SK-N-SH (cell line): ENCODE measurements around the gene LRRC10. TPM values are rescaled to one million over a fixed set of nuclear protein-coding genes. Genes with fewer than 3 reads are reported as not detected.

Experiments used
- CTCF ChIA-PET: fragments of 300-600, 350-600 bp; formaldehyde crosslinking; extraction: SDS; loops from one replicate; lab custom pipeline; 2021; lab: Yijun Ruan, JAX
- POLR2A ChIA-PET: fragments of 350-600 bp; sonication (Branson Sonifier 250); formaldehyde crosslinking; extraction: SDS; loops from one replicate; lab custom pipeline; 2020; ENCODE audit warnings: antibody characterized with exemption, inconsistent platforms; lab: Yijun Ruan, JAX
- DNase-seq: peaks from one replicate; pipeline ENCODE4 v3.0.0; 2012
- H2AFZ ChIP-seq: fragments of 200-600 bp; sonication (generic); 2 replicates; pipeline ENCODE4 v1.8.1; 2016; ENCODE audit warnings: antibody characterized with exemption, mild to moderate bottlenecking, low read depth
- H3F3A ChIP-seq: fragments of 200-600 bp; sonication (generic); replicated peaks from 2 replicates; pipeline ENCODE3; 2016; ENCODE audit warnings: antibody characterized with exemption, mild to moderate bottlenecking; ENCODE audit not compliant: insufficient read depth
- H3K27ac ChIP-seq, 2 experiments: fragments of 200-500 bp in 1 of 2; fragments of 200-600 bp in 1 of 2; sonication (Bioruptor generic) in 1 of 2; sonication (generic), shearing (Covaris generic) in 1 of 2; 2 replicates each; pipeline versions ENCODE4 v1.5.1 to v1.6.1; 2014 to 2016; ENCODE audit warnings: low read depth in 2 of 2, inconsistent platforms in 1 of 2, low read length in 1 of 2, mild to moderate bottlenecking in 1 of 2, mixed read lengths in 1 of 2
- H3K27me3 ChIP-seq: fragments of 200-600 bp; sonication (generic), shearing (Covaris generic); 2 replicates; pipeline ENCODE4 v1.6.1; 2016; ENCODE audit warnings: mixed run types; ENCODE audit not compliant: insufficient read depth
- H3K36me3 ChIP-seq, 2 experiments: fragments of 200-500 bp in 1 of 2; fragments of 200-600 bp in 1 of 2; sonication (Bioruptor generic) in 1 of 2; sonication (generic) in 1 of 2; replicated peaks in 1 of 2; 2 replicates each; pipeline versions ENCODE3 to v1.5.1; 2014 to 2016; ENCODE audit warnings: low read length in 1 of 2, mild to moderate bottlenecking in 1 of 2; ENCODE audit not compliant: insufficient read depth in 2 of 2, control insufficient read depth in 1 of 2
- H3K4me1 ChIP-seq, 2 experiments: fragments of 200-500 bp in 1 of 2; fragments of 200-600 bp in 1 of 2; sonication (Bioruptor generic) in 1 of 2; sonication (generic), shearing (Covaris generic) in 1 of 2; 2 replicates each; pipeline versions ENCODE4 v1.5.1 to v1.6.1; 2014 to 2016; ENCODE audit warnings: low read depth in 1 of 2, low read length in 1 of 2, mixed run types in 1 of 2; ENCODE audit not compliant: insufficient read depth in 2 of 2, control insufficient read depth in 1 of 2
- H3K4me2 ChIP-seq: fragments of 200-600 bp; sonication (generic), shearing (Covaris generic); 2 replicates; pipeline ENCODE4 v1.6.1; 2017; ENCODE audit warnings: mixed run types
- H3K4me3 ChIP-seq, 2 experiments: fragments of 200-500 bp in 1 of 2; fragments of 200-600 bp in 1 of 2; sonication (Bioruptor generic) in 1 of 2; sonication (generic), shearing (Covaris generic) in 1 of 2; 2 replicates each; pipeline versions ENCODE4 v1.5.1 to v1.8.1; 2014 to 2016; ENCODE audit warnings: low read depth in 2 of 2, inconsistent platforms in 1 of 2, low read length in 1 of 2, mild to moderate bottlenecking in 1 of 2, mixed read lengths in 1 of 2, moderate library complexity in 1 of 2
- H3K79me2 ChIP-seq: fragments of 200-600 bp; sonication (generic); 2 replicates; pipeline ENCODE4 v1.8.1; 2017; ENCODE audit warnings: mild to moderate bottlenecking; ENCODE audit not compliant: insufficient read depth
- H3K9ac ChIP-seq: fragments of 200-600 bp; sonication (generic); 2 replicates; pipeline ENCODE4 v1.6.1; 2017; ENCODE audit warnings: mixed run types
- H3K9me2 ChIP-seq: fragments of 200-600 bp; sonication (generic); 2 replicates; pipeline ENCODE4 v1.6.1; 2017; ENCODE audit warnings: mixed run types
- H3K9me3 ChIP-seq: fragments of 200-600 bp; sonication (generic); 2 replicates; pipeline ENCODE4 v1.6.1; 2017; ENCODE audit warnings: mixed run types, mild to moderate bottlenecking, moderate library complexity
- H4K20me1 ChIP-seq: fragments of 200-600 bp; sonication (generic); 2 replicates; pipeline ENCODE4 v1.6.1; 2017; ENCODE audit warnings: mild to moderate bottlenecking, mixed run types; ENCODE audit not compliant: insufficient read depth
- CHD2 ChIP-seq: fragments of 150-350 bp; IDR thresholded peaks from 2 replicates; pipeline ENCODE4 v1.6.1; 2018; ENCODE audit warnings: low read length; ENCODE audit not compliant: partially characterized antibody
- CTCF ChIP-seq: fragments of 200-600 bp; sonication (generic); IDR thresholded peaks from 2 replicates; pipeline ENCODE4 v1.6.1; 2017; ENCODE audit warnings: antibody characterized with exemption, mild to moderate bottlenecking, moderate library complexity
- ELF1 ChIP-seq: IDR thresholded peaks from 2 replicates; pipeline ENCODE4 v1.4.0; 2012
- EP300 ChIP-seq, 2 experiments: IDR thresholded peaks; 2 replicates each; pipeline versions ENCODE4 v1.4.0 to v1.6.1; 2012; ENCODE audit warnings: borderline replicate concordance in 1 of 2, low read depth in 1 of 2, low read length in 1 of 2
- FOSL2 ChIP-seq: IDR thresholded peaks from 2 replicates; pipeline ENCODE4 v1.4.0; 2012; ENCODE audit warnings: low read depth, mild to moderate bottlenecking, moderate library complexity, borderline replicate concordance
- FOXM1 ChIP-seq: IDR thresholded peaks from 2 replicates; pipeline ENCODE4 v1.4.0; 2012; ENCODE audit warnings: low read depth, mild to moderate bottlenecking
- JUND ChIP-seq: IDR thresholded peaks from 2 replicates; pipeline ENCODE4 v1.4.0; 2012
- MEF2A ChIP-seq: IDR thresholded peaks from 2 replicates; pipeline ENCODE4 v1.4.0; 2012; ENCODE audit warnings: low read depth, borderline replicate concordance
- NFIC ChIP-seq: IDR thresholded peaks from 2 replicates; pipeline ENCODE4 v1.4.0; 2012; ENCODE audit warnings: borderline replicate concordance
- RAD21 ChIP-seq: IDR thresholded peaks from 2 replicates; pipeline ENCODE4 v1.6.1; 2012; ENCODE audit warnings: mild to moderate bottlenecking, low read length
- RCOR1 ChIP-seq: fragments of 150-350 bp; IDR thresholded peaks from 2 replicates; pipeline ENCODE4 v1.6.1; 2017; ENCODE audit warnings: antibody characterized with exemption, low read length
- RXRA ChIP-seq: IDR thresholded peaks from 2 replicates; pipeline ENCODE4 v1.4.0; 2012; ENCODE audit warnings: low read depth, mild to moderate bottlenecking, borderline replicate concordance
- USF1 ChIP-seq: IDR thresholded peaks from 2 replicates; pipeline ENCODE4 v1.4.0; 2012; ENCODE audit warnings: low read depth, borderline replicate concordance
- USF2 ChIP-seq: fragments of 150-350 bp; IDR thresholded peaks from 2 replicates; pipeline ENCODE4 v1.6.1; 2017; ENCODE audit warnings: antibody characterized with exemption, low read length, low read depth, borderline replicate concordance
- WGBS: methylation state at CpG from one replicate; pipeline ENCODE4 v1.1.6; 2017; ENCODE audit warnings: low lambda C conversion rate; 5-methylcytosine and 5-hydroxymethylcytosine counted together
- polyA plus RNA-seq, 3 experiments: library from polyadenylated mRNA; depleted of rRNA; stranded (reverse); fragments of >200 nt; gene quantifications; 2 replicates each; pipeline ENCODE4 v1.2.3, GENCODE V29; 2012

Gene LRRC10
- polyA plus RNA-seq, 1 of the 3 experiments (the other 2 are of a cell fraction), result not detected

GRCh38 chr12:69569236-69569635, 41.5 kb downstream of the LRRC10 start (continued):
- TF ChIP-seq USF1, result no peak
- peak; percentile 18; the same call in 1 of the 2 replicates for TF ChIP-seq RXRA
- peak; percentile 65; the same call in 1 of the 2 replicates for TF ChIP-seq FOSL2
- no peak for TF ChIP-seq CTCF
- no peak for TF ChIP-seq CHD2
- TF ChIP-seq EP300 (IDR thresholded peaks at IDR 0.05; ENCODE audit: borderline replicate concordance in 1 of 2, low read depth in 1 of 2, low read length in 1 of 2), result peak in 1 of 2 experiments; percentile 46; a peak in 1 of 4 replicates

GRCh38 chr12:69566603-69567002, 44.1 kb downstream of the LRRC10 start:
- H3K4me1 ChIP-seq, result peaks cover 0 to 8% of the 10 kb centered on the region in 2 experiments; a peak in 2 of 4 replicates
- H3K79me2 ChIP-seq, result peaks cover 46% of the 10 kb centered on the region
- CTCF ChIA-PET, result interaction anchor here (1.0 to 3.1 kb wide), 8 partner anchors 9 to 208 kb away, joined by 3 to 16 read pairs (median 3); partner anchors contain the start of gene FRS2
- WGBS, result 66% methylated on average over 3 of the region's 3 CpGs
- H3K36me3 ChIP-seq, result peaks cover 36 to 56% of the 10 kb centered on the region in 2 experiments
- no peak overlapping the region for H2AFZ ChIP-seq
- H4K20me1 ChIP-seq, result peaks cover 8% of the 10 kb centered on the region; the same call in 1 of the 2 replicates
- no peak overlapping the region for H3K4me2 ChIP-seq
- no peak overlapping the region for H3K27ac ChIP-seq
- no peaks in the 10 kb centered on the region for H3K9me2 ChIP-seq
- DNase-seq, result no peak
- POLR2A ChIA-PET, result no interaction called here
- H3K9me3 ChIP-seq, result no peaks in the 10 kb centered on the region
- no peak overlapping the region for H3K4me3 ChIP-seq
- H3K9ac ChIP-seq, result no peak overlapping the region
- no peaks in the 10 kb centered on the region for H3K27me3 ChIP-seq
- no peak for TF ChIP-seq NFIC
- TF ChIP-seq CTCF, result peak; percentile 19; the same call in 1 of the 2 replicates
- H3F3A ChIP-seq, result peaks cover 31% of the 10 kb centered on the region

- no peaks in the 10 kb centered on the region for H3K27me3 ChIP-seq
- peaks cover 20 to 40% of the 10 kb centered on the region in 2 experiments for H3K36me3 ChIP-seq
- H3K79me2 ChIP-seq, result peaks cover 60% of the 10 kb centered on the region
- no peak overlapping the region for H3K27ac ChIP-seq
- DNase-seq, result no peak
- no peak overlapping the region for H3K9ac ChIP-seq
- no peaks in the 10 kb centered on the region for H3K9me3 ChIP-seq
- CTCF ChIA-PET, result interaction anchor here (1.7 to 9.6 kb wide), 3 partner anchors 8 to 205 kb away, joined by 4 to 66 read pairs (median 8); no protein-coding TSS in a partner anchor
- 97% methylated on average over 2 of the region's 2 CpGs for WGBS
- H3K4me1 ChIP-seq, result no peaks in the 10 kb centered on the region
- POLR2A ChIA-PET, result no interaction called here
- no peak overlapping the region for H3K4me2 ChIP-seq
- no peak overlapping the region for H3K4me3 ChIP-seq
- H2AFZ ChIP-seq, result no peak overlapping the region
- H3K9me2 ChIP-seq, result no peaks in the 10 kb centered on the region
- H4K20me1 ChIP-seq, result no peaks in the 10 kb centered on the region
- peaks cover 12% of the 10 kb centered on the region for H3F3A ChIP-seq
- TF ChIP-seq RAD21, result no peak
- no peak for TF ChIP-seq USF2
- no peak for TF ChIP-seq EP300 (IDR thresholded peaks at IDR 0.05; ENCODE audit: borderline replicate concordance in 1 of 2, low read depth in 1 of 2, low read length in 1 of 2)
- no peak for TF ChIP-seq MEF2A
- no peak for TF ChIP-seq ELF1
- TF ChIP-seq RCOR1, result no peak
- no peak for TF ChIP-seq JUND
- no peak for TF ChIP-seq FOSL2
- no peak for TF ChIP-seq FOXM1
- no peak for TF ChIP-seq CTCF
- TF ChIP-seq, all 33 proteins: peak for 0
Observed at GRCh38 chr12:69563166-69563762, 47.4 kb downstream of the LRRC10 start.
